Kidney glomerular epithelial cell (primary cell): Measurements from ENCODE around the gene PUS1.
A peak's percentile ranks its signal among the peaks of the same experiment; 100 is the strongest.
"Not testable (repeated sequence)": the region's sequence is repeated elsewhere in the genome, so short reads cannot be mapped to it uniquely, and the experiment has no call there.

Experiments used
- DNase-seq: peaks from one replicate; lab custom pipeline; 2025; lab: John Stamatoyannopoulos, UW

PUS1 gene

DNA sequence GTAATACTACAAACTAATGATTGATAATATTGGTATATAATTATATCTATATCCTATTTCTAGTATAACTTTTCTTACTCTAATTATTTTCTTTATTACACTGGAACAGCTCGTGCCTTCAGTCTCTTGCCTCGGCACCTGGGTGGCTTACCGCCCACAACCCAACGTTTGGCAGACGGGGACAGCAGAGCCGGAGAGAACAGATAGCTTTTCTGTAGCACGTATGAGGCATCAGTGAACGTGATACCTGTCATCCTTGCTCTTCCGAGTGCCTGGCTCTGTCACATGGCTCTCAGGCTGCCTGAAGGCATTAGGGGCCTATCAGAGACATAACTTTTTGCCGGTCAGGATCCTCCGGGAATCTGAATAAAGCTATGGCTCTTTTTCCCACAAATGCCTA, 5.5 kb downstream of the PUS1 start:
- DNase-seq: no peak

DNA sequence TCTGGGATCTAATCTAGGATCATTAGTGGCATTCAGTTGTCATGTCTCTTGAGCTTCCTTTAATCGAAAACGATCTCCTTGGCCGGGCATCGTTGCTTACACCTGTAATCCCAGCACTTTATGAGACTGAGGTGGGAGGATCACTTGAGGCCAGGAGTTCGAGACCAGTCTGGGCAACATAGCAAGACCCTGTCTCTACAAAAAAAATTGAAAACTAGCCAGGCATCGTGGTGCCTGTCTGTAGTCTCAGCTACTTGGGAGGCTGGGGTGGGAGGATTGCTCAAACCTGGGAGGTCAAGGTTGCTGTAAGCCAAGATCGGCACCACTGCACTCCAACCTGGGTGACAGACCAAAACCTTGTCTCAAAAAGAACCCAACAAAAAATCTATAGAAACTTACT, 9.0 kb downstream of the PUS1 start:
- no peak for DNase-seq

DNA sequence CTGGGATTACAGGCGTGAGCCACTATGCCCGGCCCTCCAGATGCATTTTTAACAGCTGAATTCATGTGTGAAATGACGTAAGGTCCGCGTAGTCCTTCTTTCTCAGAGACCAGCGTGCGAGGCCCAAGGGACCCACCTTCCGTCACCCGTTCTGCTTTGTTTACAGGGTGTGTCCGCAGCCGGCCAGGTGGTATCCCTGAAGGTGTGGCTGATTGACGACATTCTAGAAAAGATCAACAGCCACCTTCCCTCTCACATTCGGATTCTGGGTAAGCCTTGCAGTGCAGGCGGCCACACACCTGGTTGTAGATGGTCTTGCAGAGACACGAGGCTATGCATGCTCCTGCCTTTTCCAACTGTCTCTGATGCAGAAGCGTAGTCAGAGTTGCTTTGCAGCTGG, 9.9 kb downstream of the PUS1 start:
- DNase-seq: no peak

DNA sequence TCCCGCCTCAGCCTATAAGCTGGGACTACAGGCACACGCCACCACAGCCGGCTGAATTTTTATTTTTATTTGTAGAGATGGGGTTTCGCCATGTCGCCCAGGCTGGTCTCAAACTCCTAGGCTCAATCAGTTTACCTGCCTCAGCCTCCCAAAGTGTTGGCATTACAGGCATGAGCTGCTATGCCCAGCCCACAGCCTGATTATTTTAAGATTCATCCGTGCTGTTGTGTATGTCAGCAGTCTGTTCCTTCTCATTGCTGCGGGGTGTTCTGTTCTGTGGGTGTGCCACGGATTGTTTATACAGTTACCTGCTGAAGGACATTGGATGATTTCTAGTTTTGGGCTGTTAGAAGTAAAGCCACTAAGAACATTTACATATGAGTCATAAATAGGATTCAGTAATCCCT, 11.1 kb downstream of the PUS1 start:
- no peak for DNase-seq

DNA sequence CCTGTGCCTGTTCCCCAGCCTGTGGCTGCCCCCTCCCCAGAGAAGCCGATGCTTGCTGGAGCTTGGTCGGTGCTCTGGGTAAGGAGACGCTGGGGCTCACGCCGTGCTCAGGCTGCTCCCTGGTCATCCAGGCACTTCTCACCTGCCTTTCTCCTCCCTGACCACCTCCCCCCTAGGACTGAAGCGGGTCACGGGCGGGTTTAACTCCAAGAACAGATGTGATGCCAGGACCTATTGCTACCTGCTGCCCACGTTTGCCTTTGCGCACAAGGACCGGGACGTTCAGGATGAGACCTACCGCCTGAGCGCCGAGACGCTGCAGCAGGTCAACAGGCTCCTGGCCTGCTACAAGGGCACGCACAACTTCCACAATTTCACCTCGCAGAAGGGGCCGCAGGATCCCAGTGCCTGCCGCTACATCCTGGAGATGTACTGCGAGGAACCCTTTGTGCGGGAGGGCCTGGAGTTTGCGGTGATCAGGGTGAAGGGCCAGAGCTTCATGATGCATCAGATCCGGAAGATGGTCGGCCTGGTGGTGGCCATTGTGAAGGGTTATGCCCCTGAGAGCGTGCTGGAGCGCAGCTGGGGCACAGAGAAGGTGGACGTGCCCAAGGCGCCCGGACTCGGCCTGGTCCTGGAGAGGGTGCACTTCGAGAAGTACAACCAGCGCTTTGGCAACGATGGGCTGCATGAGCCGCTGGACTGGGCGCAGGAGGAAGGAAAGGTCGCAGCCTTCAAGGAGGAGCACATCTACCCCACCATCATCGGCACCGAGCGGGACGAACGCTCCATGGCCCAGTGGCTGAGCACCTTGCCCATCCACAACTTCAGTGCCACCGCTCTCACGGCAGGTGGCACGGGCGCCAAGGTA, 12.3 kb downstream of the PUS1 start:
- DNase-seq: no peak

DNA sequence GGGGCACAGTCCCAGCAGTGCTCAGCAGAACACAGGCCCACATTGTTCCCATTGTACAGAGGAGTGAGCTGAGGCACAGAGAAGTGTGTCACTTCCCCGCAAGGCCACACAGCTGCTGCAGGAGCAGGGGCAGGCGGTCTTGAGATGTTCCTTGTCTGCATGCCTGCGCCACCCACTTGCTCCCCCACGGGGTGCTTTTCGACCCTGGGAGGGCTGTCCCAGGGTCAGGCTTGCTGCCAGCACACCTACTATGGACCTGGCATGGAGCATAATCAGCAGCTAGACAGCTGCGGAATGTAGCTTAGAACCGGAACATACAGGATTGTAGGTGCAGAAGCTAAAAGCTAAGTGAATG, 12.9 kb downstream of the PUS1 start:
- DNase-seq: no peak

DNA sequence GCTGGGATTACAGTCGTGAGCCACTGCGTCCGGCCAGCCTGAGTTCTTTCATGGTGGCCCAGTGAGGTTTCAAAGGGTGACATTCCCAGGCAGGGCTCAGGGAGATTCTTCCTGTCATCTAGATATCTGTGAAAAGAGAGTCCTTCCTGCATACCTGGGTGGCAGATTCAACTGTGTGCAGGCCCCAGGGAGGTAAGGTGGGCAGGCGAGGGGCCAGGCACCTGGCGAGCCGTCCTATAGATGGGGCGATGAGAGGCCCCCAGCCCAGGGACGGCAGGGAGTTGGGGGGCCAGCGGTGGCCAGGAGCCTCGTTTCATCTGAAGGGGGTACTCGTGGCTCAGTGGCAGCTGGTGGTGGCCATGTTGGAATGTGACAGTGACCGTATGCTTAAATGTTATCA, 13.6 kb downstream of the PUS1 start:
- DNase-seq: no peak

DNA sequence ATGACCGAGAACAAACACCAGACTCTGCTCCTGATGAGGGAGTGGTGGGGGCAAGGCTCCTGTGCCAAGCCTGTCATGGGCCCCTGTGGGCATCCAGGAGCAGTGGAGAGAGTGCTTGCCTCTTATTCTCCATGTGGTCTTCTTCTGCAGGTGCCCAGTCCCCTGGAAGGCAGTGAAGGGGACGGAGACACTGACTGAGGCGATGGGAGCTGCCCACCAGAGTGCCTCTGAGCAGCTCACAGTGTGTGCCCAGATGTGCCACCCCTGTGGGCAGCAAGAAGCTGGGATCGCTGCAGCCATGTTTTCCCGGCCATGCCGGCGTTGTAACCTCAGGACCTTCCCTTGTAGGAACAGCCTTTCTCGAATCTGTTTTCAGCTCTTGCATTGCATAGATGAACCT, 14.3 kb downstream of the PUS1 start:
- no peak for DNase-seq

DNA sequence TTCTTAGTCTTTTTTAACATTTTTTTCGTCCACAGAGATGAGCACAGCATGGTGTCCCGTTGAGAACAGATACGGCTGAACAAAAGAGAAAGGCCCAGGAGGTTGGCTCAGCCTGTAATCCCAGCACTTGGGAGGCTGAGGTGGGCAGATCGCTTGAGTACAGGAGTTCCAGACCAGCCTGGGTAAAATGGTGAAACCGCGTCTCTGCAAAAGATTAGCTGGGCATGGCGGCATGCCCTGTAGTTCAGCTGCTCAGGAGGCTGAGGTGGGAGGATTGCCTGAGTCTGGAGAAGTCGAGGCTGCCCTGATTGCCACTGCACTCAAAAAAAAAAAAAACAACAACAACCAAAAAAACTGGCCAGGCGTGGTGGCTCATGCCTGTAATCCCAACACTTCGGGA, 14.8 kb downstream of the PUS1 start:
- DNase-seq: no peak

DNA sequence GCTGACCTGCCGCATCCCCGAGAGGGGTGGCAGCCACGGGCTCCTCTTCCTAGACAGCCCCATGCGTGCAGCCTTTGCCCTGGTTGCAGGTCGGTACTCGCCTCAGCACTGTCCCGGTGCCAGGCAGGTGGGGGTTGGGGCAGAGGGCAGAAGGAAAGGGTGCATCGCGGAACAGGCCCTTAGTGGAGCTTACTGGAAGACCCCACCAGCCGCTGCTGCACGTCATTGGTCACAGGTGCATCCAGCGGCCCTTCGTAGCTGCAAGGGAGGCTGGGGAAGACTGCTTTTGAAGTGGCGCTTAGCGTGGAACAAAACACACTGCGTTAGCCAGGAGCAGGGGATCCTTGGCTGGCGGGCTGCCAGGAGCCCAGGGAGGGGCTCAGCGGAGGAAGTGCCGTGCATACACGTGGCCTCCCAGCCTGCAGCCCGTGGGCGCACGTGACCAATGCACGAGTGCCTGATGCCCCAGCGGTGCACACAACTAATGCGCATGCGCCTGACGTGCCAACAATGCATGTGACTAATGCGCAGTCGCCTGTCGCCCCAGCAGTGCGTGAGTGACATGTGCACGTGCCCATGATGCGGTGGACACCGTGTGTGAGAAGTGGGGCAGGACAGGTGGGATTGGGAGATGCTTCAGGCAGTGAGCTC, 15.7 kb downstream of the PUS1 start:
- no peak for DNase-seq

DNA sequence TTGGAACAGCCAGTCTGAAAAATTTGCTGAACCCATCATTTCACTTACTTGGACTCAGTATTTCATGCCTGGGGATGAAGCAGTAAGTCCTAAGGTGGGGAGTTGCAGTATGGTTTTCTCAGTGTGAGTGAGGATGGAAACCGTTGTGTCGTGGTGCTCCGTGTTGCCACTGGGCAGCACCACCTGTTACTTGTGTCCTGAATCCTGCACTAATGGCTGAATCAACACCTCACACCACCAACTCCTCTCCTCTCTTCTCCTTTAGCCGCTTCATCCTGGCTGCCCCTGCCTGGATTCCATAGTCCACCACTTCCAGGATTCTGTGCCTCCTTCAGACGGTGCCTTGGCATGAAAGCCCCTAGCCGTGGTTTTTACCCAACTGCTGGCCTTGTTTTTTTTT, 17.7 kb downstream of the PUS1 start:
- DNase-seq: no peak

DNA sequence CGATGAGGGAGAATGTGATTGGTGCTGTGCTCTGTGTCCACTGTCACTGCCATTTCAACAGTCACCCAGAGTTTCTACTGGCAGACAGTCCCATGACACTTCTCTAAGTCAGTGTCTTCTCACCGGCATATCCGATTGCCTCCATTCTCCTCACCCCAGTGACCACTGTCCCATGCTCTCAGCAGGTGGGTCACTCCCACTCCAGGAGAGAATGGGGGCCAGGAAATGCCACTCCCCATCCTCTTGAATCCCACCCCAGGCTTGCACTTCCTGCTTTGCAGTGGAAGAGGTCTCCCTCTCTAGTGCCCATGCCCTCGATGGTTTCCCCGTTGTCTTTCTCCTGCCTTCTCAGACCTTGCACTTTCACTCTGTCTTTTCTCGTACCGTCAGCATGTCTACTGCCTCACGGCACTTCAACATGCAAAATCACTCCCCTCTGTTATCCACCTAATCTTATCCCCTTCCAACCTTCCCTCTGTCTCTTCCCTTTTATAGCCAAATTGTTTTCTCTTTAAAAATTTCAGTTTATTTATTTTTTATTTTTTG, 18.5 kb downstream of the PUS1 start:
- DNase-seq: no peak

DNA sequence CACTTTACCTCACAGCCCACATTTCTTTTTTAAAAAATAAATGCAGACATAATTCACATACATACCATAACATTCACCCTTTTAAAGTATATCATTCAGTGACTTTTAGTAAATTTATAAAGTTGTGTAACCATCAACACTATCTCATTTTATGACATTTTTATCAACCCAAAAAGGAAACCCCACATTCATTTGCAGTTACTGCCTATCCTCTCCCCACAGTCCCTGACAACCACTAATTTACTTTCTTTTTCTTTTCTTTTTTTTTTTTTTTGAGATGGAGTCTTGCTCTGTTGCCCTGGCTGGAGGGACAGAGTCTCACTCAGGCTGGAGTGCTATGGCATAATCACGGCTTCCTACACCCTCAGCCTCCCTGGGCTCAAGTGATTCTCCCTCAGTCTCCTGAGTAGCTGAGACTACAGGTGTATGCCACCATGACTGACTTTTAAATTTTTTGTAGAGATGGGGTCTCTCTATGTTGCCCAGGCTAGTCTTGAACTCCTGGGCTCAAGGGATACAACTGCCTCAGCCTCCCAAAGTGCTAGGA, 19.2 kb downstream of the PUS1 start:
- no peak for DNase-seq

DNA sequence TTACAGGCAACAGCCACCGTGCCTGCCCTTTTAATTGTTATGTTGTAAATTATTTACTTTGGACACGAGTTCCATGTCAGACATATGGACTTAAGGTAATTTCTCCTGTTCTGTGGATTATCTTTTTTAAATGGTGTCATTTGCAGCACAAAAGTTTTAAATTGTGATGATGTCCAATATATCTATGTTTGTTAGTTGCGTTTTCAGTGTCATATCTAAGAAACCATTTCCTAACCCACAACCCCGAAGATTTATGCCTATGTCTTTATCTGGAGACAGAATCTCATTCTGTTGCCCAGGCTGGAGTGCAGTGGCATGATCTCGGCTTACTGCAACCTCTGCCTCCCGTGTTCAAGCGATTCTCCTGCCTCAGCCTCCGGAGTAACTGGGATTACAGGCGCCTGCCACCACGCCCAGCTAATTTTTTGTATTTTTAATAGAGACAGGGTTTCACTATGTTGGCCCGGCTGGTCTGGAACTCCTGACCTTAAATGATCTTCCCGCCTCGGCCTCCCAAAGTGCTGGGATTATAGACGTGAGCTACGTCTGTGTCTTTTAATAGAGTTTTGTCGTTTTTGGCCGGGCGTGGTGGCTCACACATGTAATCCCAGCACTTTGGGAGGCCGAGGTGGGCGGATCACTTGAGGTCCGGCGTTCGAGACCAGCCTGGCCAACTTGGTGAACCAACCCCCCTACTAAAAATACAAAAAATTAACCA, 19.8 kb downstream of the PUS1 start:
- not testable (repeated sequence) for DNase-seq

DNA sequence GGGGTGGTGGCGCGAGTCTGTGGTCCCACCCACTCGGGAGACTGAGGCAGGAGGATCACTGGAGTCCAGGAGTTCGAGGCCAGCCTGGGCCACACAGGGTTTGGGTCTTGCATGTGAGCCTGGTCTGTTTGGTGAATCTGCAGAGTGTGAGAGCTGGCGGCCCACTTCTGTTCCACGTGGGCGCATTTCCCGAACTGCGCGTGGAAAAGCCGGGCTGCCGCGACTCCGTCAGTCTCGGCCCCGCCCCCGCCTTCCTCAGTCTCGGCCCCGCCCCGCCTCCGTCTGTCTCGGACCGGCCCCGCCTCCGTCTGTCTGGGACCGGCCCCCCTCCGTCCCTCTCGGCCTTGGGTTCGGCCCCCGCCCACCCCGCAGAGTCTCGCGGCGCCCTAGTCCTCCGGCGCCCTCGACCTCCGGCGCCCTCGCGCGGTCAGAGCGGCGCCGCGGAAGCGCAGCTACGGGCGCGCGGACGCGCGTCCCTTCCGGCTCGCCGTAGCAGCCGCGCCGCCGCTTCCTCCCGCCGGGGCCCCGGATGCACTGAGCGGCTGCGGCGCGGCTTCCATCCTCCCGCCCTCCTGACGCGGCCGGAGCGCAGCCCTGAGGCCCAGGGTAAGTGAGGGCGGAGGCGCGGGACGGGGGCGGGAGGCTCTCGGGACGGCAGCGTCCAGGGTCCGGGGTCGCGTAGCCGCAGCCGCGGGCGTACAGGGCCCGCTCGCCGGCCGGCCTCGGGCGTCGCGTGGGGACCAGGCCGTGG, 20.5 kb downstream of the PUS1 start, which contains the start of gene EP400:
TSS of gene EP400 (plus strand) at position 512 of the 751 bp plus-strand sequence. CDS start 10,678 bp downstream, outside the sequence.
- peak; percentile 89 for DNase-seq

DNA sequence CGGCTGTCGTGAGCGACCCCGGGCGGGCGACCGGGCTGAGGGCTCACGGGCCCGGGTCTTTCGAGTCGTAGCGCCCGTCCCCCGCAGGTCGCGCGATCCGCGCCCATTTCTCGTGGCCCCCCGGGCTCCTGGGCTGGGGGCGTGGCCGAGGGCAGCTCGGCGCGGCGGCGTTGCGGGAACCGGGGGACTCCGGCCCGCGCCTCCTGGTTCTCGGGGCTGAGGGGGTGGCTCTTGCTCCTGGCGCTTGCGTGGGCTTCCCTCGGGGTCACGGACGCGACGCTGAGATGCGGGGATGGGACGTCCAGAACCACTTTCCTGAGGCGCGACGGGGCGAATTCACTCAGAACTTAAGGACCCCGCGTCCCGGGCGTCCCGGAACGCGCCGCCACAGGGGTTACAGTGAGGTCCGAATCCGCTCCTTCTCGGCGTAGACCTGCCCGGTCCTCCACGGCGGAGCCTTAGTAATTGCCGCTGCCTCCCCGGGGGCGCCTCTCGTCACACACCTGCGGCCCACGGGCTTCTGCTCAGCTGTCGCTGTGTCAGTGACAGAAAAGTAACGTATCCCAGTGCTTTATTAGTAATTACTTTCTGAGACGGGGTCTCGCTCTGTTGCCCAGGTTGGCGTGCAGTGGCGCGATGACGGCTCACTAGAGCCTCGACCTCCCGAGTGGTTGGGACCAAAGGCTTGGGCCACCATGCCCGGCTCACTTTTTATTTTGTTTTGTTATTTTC, 21.3 kb downstream of the PUS1 start:
- no peak for DNase-seq

DNA sequence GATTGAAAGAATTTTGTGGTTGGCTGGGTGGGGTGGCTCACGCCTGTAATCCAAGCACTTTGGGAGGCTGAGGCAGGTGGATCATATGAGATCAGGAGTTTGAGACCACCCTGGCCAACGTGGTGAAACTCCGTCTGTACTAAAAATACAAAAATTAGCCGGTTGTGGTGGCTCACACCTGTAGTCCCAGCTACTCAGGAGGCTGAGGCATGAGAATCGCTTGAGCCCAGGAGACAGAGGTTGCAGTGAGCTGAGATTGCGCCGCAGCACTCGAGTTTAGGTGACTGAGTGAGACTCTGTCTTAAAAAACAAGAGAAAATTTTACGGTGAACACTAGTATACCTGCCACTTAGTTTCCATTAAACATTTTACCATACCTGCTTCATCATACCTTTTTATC, 24.7 kb downstream of the PUS1 start:
- DNase-seq: not testable (repeated sequence)

DNA sequence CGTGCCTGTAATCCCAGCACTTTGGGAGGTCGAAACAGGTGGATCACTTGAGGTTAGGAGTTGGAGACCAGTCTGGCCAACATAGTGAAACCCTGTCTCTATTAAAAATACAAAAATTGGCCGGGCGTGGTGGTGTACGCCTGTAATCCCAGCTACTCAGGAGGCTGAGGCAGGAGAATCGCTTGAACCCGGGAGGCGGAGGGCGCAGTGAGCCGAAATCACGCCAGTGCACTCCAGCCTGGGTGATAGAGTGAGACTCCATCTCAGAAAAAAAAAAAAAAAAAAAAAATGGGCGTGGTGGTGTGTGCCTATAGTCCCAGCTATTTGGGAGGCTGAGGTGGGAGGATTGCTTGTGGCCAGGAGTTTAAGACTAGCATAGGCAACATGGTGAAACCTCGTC, 25.4 kb downstream of the PUS1 start:
- DNase-seq: not testable (repeated sequence)

DNA sequence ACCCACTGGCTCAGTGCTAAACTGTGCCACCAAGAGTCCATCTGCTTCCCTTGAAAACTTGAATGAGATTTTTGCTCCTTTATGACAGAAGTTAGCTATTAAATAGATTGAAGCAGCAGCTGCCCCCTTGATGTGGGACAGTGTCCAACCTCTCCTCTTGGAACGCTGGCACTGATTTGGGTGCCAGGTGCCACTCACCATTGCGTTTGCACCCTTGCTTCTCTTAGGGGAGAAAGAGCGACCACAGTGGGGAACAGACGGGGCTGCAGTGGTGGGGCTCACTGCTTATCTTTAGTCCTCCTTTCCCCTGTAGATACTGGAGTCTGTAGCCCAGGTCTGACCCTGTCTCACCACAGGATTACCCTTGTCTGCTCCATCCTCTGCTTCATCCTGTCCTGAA, 30.0 kb downstream of the PUS1 start:
- DNase-seq: no peak

DNA sequence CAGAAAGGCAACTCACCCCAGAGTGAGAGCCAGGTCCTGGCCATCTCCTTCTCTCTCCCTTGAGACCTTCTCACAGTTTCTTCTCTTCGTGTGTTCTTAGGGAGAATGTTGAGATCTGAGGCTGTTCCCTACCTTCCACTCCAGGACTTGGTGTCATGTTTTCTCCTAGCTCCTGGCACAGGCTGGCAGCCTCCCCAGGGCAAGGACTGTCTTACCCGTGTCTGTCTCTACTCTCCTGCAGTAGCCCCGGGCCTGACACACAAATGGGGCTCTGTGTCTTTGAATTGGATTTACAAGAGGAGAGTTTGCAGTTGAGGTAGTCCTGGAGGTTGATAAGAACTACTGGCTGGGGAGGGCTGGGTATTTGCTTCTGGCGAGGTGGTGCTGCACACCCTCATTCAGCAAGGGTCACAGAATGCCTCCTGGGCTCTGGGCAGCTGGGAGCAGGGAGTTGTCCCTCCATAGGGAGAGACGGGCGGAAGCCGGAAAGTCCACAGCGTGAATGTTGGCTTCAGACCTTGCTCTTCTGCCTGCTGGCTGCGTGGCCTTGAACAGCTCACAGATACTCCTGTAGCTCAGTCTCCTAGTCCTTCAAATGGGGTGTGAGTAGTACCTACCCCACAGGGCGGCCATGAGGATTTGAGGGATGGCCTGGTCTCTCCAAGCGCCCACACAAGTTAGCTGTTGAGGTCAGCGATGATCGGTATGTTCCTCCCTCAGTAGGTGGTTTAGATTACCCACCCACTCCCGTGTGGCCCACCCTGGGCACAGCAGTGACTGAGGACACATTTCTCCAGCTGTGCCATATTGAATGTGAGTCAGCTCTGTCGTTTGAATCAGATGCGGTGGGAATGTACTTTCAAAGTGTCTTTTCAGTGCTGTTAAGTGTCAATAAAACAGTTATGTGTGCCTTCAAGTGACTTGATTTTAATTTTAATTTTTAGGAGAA, 30.8 kb downstream of the PUS1 start:
- DNase-seq: no peak
